Ovary (tissue), 9 donors: ENCODE data around the gene SACM1L. TPM values are rescaled to one million over a fixed set of nuclear protein-coding genes. Genes with fewer than 3 reads are reported as not detected.

ENCODE experiments used
- DNase-seq, 5 donors: peaks; one replicate each; pipeline ENCODE4 v3.0.0-alpha.2; 2019 to 2020
- H3K27ac ChIP-seq, 2 donors: fragments of 200-600 bp; one replicate each; pipeline versions ENCODE4 v1.5.1 to v1.8.0; 2019 to 2022
- H3K27me3 ChIP-seq: fragments of 200-600 bp; one replicate; pipeline ENCODE4 v1.8.0; 2022
- H3K36me3 ChIP-seq: fragments of 200-600 bp; sonication (generic); one replicate; pipeline ENCODE4 v1.5.1; 2019
- H3K4me1 ChIP-seq: one replicate; pipeline ENCODE4 v1.8.1; 2013; ENCODE audit warnings: mild to moderate bottlenecking, moderate library complexity; ENCODE audit not compliant: insufficient read depth
- H3K4me3 ChIP-seq: fragments of 200-600 bp; sonication (generic); one replicate; pipeline ENCODE4 v1.5.1; 2017
- H3K9me3 ChIP-seq, 2 donors: fragments of 200-600 bp in 1 of 2; sonication (generic) in 1 of 2; one replicate each; pipeline versions ENCODE4 v1.5.1 to v1.8.1; 2013 to 2019; ENCODE audit warnings: mild to moderate bottlenecking in 1 of 2, moderate library complexity in 1 of 2
- CTCF ChIP-seq, 3 donors: fragments of 450-650 bp in 2 of 3; fragments of 200-600 bp in 1 of 3; IDR thresholded peaks; one replicate each; pipeline versions ENCODE4 v1.5.1 to v1.8.0; 2016 to 2022; ENCODE audit warnings: antibody characterized with exemption in 3 of 3, mild to moderate bottlenecking in 1 of 3
- EP300 ChIP-seq: sonication (generic); formaldehyde crosslinking; IDR thresholded peaks from one replicate; pipeline ENCODE4 v1.6.1; 2017; ENCODE audit warnings: antibody characterized with exemption
- POLR2A ChIP-seq: fragments of 450-650 bp; IDR thresholded peaks from one replicate; pipeline ENCODE4 v1.6.1; 2017; ENCODE audit warnings: antibody characterized with exemption, mild to moderate bottlenecking, moderate library complexity
- WGBS, 3 donors: extraction: QIAGEN DNeasy Blood & Tissue Kit in 1 of 3; methylation state at CpG; one replicate each; pipeline versions ENCODE4 v1.1.5 to v1.1.7; 2013 to 2017; 5-methylcytosine and 5-hydroxymethylcytosine counted together
- intact Hi-C, 4 donors: fragments of 100-400 bp; cut with DNase I; formaldehyde crosslinking; loops; one replicate each; pipeline versions ENCODE4 v1.11.0 to v1.15.1; 2022 to 2023
- polyA plus RNA-seq, 2 donors: library from polyadenylated mRNA; stranded (reverse); fragments of 200-250 nt in 1 of 2; fragments of 350-450 nt in 1 of 2; fragmentation: Illumina TruSeq in 1 of 2; extraction: RNeasy Lipid Tissue Mini Kit (QIAGEN cat#74804) in 1 of 2; gene quantifications; one replicate each; pipeline ENCODE4 v1.2.3, GENCODE V29; 2013 to 2014
- total RNA-seq, 7 donors: library from RNA; depleted of rRNA in 2 of 7; stranded (reverse); fragments of >200 nt in 2 of 7; fragmentation: NEBNext Ultra II Directional in 3 of 7; extraction: Animal tissue kit (Norgen Biotek cat#: 25700) in 3 of 7; gene quantifications; one replicate each; pipeline versions ENCODE4 v1.1.0 to v1.2.4, GENCODE V29; 2016 to 2023
- donor health status: DM: no; HTN: no; CAD: no; lungs with moderate emphysema.
- donor health status: DM: no; HTN: no; CAD: no.
- donor health status: Bipolar disorder and iron deficiency.
- donor health status: DM: yes; HTN: yes; CAD: no.
- donor health status: DM: no; HTN: no; CAD: no.
- donor health status: DM: yes; HTN: yes; CAD: no.

The SACM1L gene
- total and polyA plus RNA-seq, 9 donors, result 19.0 to 47.3 (median 32.1) TPM

DNA sequence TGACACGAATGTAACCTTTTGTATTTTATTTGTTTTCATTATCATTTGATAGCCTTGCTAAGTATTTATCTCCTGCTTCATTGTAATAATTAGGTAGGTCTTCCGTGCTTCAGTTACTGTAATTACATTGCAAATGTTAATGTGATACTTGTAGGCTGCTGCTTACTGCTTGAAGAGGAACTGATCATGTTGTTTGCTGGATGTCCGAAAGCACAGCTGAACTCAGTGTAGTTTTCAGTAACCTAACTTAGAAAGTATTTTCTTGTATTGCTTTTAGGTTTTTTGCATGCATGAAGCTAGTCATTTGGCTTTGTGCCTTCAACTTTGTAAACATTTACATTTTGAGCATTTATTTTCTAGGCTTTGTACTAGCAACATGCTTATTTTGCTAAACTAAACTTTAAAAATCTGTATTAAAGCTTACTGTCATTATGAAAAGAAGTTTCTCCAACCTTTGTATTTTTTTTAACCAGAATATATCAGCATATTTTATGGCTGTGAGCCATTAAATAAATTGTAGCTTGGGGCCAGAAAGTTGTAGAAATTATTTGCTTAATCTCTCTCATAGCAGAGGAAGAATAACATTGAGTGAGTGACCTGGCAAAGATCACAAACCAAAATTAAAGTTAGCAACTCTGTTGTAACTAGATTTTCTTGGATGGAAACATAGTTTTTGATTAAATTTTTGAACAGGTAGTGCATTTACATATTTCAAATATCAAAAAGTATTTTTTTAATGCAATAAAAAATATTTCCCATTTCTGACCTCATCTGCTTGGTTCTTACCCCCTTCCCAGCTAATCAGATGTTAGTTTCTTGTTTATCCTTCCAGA is 30.7 kb downstream of the SACM1L start:
- H3K9me3 ChIP-seq, result no peaks in the 10 kb centered on the region
- no peak for DNase-seq
- 13 to 33% (median 22%) methylated on average over 3 of the region's 3 CpGs for WGBS, 3 donors
- TF ChIP-seq POLR2A, result no peak
- TF ChIP-seq EP300, result no peak
- TF ChIP-seq CTCF (IDR thresholded peaks at IDR 0.05), result no peak
- H3K27me3 ChIP-seq, result no peaks in the 10 kb centered on the region
- no peak overlapping the region for H3K4me3 ChIP-seq
- no peaks in the 10 kb centered on the region for H3K36me3 ChIP-seq
- intact Hi-C loops, result no loop called here
- H3K27ac ChIP-seq, result no peak overlapping the region
- no peaks in the 10 kb centered on the region for H3K4me1 ChIP-seq

DNA sequence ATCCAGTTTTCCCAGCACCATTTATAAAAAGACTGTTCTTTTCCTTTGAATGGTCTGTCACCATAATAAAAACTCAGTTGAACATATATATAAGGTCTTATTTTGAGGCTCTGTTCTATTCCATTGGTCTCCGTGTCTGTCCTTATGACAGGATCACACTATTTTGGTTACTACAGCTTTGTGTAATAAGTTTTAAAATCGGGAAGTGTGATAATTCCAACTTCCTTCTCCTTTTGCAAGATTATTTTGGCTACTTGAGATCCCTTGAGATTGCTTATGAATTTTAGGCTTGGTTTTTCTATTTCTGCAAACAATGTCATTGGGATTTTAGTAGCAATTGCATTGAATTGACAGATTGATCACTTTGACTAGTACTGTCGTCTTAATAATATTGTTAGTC is 35.7 kb downstream of the SACM1L start:
- TF ChIP-seq EP300 (no peak), CTCF (IDR thresholded peaks at IDR 0.05) (no peak), POLR2A (no peak)
- DNase-seq, result no peak
- intact Hi-C loops, result no loop called here
- H3K9me3 ChIP-seq, result no peaks in the 10 kb centered on the region
- WGBS, 3 donors, result 87 to 92% (median 90%) methylated on average over 3 of the region's 3 CpGs
- H3K4me3 ChIP-seq, result no peak overlapping the region
- no peaks in the 10 kb centered on the region for H3K27me3 ChIP-seq
- H3K27ac ChIP-seq, result no peak overlapping the region
- H3K36me3 ChIP-seq, result no peaks in the 10 kb centered on the region
- no peaks in the 10 kb centered on the region for H3K4me1 ChIP-seq

GRCh38 chr3:45729614-45730013 is 40.4 kb downstream of the SACM1L start:
- TF ChIP-seq EP300 (no peak), CTCF (IDR thresholded peaks at IDR 0.05) (no peak), POLR2A (no peak)
- Histone ChIP-seq H3K4me1 (no peaks in the 10 kb centered on the region), H3K9me3 (no peaks in the 10 kb centered on the region), H3K27ac (no peak overlapping the region), H3K4me3 (no peak overlapping the region), H3K27me3 (no peaks in the 10 kb centered on the region), H3K36me3 (no peaks in the 10 kb centered on the region)
- intact Hi-C loops, result no loop called here
- WGBS, 3 donors, result 72 to 99% (median 97%) methylated on average over 2 of the region's 2 CpGs
- DNase-seq, result no peak

- TF ChIP-seq EP300, result no peak
- TF ChIP-seq POLR2A, result no peak
- no peak for TF ChIP-seq CTCF (IDR thresholded peaks at IDR 0.05)
- H3K27ac ChIP-seq, result no peak overlapping the region
- H3K36me3 ChIP-seq, result no peaks in the 10 kb centered on the region
- DNase-seq, result no peak
- H3K9me3 ChIP-seq, result no peaks in the 10 kb centered on the region
- H3K4me3 ChIP-seq, result no peak overlapping the region
- intact Hi-C loops, result no loop called here
- H3K4me1 ChIP-seq, result no peaks in the 10 kb centered on the region
- H3K27me3 ChIP-seq, result no peaks in the 10 kb centered on the region
- WGBS, 3 donors, result 89 to 95% (median 89%) methylated on average over 4 of the region's 4 CpGs
Measured at GRCh38 chr3:45730409-45731154, 41.4 kb downstream of the SACM1L start.
